DMS 273 (cell line): ENCODE measurements around the gene SMCO1.
A peak's percentile ranks its signal among the peaks of the same experiment; 100 is the strongest.
"Not testable (repeated sequence)": the region's sequence is repeated elsewhere in the genome, so short reads cannot be mapped to it uniquely, and the experiment has no call there.

Experiments
- DNase-seq: peaks from one replicate; lab custom pipeline; 2025; ENCODE audit not compliant: unreplicated experiment; lab: John Stamatoyannopoulos, UW

The SMCO1 gene, protein sequence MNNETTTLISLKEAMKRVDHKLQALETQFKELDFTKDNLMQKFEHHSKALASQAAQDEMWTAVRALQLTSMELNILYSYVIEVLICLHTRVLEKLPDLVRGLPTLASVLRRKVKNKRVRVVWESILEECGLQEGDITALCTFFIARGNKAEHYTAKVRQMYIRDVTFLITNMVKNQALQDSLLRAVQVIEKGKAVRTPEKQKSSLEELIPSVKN

DNA sequence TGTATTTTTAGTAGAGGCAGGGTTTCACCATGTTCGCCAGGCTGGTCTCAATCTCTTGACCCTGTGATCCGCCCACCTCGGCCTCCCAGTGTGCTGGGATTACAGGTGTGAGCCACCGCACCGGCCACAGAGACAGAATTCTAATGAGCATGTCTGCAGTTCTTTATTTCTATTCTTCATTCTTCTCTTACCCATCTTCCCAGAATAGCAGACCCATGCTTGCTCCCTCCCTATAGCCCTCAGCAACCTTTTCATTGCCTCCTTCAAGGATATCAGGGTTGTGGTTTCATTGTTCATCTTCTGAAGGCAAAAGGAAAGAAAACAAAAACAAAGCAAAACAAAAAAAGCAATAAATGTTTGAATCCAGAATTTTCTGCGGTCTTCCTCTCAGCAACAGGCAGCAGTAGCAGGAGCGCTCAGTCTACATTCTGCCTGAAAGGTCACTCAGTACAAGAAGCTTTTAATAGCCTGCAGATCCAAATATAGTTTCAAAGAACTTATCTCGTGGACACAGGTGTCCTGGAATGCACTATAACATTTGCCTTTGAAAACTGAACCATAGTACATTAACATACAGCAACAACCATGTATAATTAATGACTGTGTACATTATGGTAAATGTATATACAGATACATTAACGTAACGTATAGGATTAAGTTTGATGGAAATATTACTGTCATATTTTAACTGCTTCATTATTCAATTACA is at the start of gene SMCO1:
TSS of gene SMCO1 (minus strand) at position 434 of the 709 bp plus-strand sequence. CDS start at position 297, 137 bp downstream.
- DNase-seq = no peak

DNA sequence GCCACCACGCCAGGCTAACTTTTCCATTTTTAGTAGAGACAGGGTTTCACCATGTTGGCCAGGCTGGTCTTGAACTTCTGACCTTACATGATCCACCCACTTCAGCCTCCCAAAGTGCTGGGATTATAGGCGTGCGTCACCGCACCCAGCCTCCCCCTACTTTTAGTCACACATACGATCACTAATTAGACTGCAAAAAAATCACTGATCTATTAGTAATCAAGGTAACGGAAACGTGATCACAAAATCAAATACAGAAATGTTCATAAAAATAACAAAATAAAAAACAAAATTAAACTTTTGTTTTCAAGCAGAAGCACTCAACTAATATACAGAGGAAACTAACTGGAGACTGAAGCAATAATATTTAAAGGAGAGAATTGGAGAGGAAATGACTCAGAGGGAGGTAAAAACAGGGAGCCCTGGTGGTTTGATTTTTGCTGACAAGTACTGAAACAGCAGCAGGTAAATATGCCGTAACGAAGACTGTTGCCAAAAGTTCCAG is 48.6 kb upstream of the SMCO1 start:
- DNase-seq = no peak

DNA sequence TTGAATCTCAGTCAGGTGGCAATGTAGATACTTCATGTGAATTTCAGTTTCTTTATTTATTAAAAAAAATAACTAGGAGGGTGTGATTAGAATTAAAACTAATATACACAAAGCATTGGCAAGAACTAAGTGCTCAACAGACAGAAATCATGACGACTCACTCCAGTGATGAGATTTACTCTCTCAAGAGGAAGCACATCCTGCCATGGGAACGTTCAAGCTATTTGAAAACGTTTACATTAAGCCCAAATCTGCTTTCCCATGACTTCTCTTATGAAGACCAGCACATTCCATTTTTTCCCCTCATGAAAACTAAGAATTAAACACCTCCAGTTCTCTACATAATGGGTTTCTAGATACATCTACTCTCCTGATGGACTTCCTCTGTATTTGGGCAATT is 44.7 kb upstream of the SMCO1 start:
- no peak for DNase-seq

DNA sequence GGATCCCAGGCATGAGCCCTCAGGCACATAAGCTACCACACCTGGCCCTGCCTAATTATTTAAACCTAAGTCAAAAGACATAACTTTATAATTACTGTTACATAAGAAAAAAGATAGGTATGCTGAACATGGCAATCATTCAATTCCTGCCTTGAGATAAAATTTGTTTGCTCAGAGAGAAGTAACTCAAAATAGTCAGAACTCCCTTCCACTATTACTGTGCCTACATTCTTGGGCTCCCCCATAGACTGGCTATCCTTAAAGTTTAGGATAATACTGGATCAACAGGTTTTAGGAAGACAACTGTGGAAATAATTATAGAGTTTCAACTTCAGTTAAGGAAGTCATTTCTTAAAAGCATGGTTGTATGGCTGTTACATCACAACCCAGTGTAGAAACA is 43.3 kb upstream of the SMCO1 start:
- no peak for DNase-seq

DNA sequence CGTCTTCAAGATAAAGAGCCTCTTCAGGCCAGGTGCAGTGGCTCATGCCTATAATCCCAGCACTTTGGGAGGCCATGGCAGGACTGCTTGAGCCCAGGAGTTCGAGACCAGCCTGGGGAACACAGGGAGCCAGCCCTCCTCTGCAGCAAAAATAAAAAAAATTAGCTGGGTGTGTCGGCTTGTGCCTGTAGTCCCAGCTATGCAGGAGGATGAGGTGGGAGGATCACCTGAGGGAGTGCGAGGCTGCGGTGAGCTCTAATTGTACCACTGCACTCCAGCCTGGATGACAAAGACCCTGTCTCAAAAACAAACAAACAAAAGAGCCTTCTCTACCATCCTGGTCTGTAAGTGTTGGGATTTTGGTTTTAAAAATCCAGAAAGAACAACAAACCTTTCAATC is 42.1 kb upstream of the SMCO1 start:
- DNase-seq = no peak

DNA sequence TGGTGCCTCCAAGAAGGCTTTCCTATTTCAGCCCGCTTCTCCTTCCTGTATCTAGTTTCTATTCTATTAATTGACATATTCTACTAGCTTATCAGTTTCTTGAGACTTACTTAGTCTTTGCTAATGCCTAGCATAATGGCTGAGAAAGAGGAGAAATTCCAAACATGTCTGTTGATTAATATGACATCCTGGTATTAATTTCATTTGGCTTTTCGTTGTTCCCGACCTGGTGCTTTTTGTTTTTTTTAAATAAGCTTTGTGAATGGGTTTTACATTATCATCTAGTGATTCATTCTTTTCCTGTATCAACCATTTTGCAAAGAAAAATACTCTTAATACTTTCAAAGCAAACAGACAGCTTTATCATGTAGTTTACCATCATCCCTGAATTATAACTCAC is 40.1 kb upstream of the SMCO1 start:
- DNase-seq = no peak

DNA sequence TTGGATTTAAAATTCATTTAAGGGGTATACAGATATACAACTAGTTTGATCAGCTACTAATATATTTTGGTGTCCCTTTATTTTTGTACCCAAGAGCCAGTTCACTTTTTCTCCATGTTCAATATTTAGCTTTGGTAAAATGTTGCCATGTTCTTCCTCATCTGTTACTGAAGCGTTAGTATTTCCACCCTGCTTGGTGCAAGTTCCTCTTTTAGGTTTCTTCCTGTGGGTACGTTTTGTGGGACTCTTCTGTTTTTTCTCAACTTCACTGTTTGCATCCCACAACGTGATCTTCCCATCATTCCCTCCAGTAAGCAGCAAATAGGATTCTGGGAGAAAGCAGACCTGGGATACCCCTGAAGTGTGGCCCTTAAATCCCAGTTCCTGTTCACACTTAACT is 39.1 kb upstream of the SMCO1 start:
- no peak for DNase-seq

DNA sequence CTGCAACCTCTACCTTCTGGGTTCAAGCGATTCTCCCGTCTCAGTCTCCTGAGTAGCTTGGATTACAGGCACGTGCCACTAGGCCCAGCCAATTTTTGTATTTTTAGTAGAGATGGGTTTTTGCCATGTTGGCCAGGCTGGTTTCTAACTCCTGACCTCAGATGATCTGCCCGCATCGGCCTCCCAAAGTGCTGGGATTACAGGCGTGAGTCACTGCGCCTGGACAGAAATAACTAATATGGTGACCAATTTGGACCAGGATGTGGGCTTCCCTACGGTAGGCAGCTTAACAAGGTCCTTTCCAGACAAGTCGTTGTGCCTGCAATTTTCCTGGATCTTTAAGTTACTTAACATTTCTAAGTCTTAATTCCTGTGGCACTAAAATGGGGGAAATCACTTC is 38.4 kb upstream of the SMCO1 start:
- no peak for DNase-seq

DNA sequence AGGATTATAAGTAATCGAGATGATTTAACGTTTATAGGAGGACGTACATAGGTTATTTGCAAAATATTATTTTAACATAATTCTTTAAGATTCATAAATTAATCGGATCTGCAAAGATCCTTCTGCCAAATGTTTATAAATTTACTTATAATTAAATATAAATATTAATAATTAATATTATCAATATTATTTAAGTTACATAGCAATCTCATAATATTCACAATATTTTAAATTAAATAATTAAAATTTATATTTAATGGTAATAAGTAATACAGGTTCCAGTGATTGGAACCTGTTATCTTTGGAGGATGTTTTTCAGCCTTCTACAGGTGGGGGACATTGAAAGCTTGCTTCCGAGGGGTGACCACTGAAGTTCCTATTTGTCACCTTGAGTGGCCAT is 37.1 kb upstream of the SMCO1 start:
- DNase-seq = no peak

DNA sequence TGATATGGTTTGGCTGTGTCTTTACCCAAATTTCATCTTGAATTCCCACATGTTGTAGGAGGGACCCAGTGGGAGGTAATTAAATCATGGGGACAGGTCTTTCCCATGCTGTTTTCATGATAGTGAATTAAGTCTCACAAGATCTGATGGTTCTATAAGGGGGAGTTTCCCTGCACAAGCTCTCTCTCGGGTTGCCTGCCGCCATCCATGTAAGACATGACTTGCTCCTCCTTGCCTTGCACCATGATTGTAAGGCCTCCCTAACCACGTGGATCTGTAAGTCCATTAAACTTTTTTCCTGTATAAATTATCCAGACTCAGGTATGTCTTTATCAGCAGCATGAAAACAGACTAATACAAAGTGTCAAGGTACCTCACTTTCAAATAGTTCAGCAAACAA is 35.0 kb upstream of the SMCO1 start:
- not testable (repeated sequence) for DNase-seq

DNA sequence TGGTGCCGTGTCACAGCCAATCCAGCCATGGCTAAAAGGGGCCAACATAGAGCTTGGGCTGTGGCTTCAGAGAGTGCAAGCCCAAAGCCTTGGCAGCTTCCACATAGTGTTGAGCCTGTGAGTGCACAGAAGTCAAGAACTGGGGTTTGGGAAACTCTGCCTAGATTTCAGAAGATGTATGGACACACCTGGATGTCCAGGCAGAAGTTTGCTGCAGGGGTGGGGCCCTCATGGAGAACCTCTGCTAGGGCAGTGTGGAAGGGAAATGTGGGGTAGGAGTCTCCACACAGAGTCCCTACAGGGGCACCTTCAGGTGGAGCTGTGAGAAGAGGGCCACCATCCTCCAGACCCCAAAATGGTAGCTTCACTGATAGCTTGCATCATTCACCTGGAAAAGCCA is 34.2 kb upstream of the SMCO1 start:
- DNase-seq = not testable (repeated sequence)

DNA sequence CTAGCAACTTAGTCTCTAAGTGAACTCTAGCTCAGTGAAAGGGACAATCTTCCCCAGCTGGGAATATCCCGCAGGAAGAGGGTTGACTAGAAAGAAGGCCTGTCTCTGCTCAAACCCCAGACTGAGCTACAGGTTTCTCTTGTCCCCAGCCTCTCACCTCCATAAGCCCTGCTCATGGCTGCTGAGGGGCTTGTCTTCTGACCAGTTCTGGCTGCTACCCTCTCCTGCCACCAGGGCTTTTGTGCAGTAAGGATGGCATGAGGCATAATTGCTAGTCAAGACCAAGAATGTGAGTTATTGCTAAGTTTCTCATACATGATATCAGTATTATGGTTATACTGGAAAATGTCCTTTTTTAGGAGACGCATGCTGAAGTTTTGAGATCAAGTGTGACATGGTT is 31.9 kb upstream of the SMCO1 start:
- DNase-seq = no peak

DNA sequence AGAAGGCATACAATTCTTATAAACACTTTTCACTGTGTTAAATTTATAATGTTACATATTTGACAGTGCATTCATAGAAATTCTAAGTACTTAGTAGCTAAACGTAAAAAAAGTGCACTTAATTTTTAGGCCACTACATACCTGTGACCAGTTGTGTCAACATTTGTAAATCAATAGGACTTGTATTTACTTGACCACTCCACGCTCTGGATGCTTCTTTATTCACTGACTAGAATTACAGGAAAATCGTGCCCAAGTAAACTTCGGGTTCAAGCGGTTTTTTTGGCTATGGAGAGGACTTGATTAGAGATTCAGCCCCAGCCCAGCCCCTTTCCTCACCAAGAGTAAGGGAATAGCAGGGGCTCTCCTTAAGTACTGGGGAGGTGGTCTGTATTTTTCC is 31.4 kb upstream of the SMCO1 start:
- DNase-seq = no peak

DNA sequence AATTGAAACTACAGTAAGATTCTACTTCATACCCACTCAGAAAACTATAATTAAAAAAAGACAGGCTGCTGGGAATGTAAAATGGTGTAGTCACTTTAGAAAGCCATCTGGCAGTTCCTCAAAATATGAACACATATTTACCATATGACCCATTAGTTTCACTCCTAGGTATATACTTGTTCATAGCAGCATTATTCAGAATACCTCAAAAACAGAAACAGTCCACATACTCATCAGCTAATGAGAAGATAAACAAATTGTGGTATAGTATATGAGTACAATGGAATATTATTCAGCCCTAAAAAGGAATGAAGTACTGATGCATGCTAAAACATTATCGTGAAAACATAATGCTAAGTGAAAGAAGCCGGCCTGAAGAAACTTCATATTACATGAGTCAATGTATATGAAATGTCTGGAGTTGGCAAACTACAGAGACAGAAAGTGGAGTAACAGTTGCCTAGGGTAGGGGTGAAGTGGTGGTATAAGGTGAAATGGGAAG is 29.4 kb upstream of the SMCO1 start:
- DNase-seq = no peak

DNA sequence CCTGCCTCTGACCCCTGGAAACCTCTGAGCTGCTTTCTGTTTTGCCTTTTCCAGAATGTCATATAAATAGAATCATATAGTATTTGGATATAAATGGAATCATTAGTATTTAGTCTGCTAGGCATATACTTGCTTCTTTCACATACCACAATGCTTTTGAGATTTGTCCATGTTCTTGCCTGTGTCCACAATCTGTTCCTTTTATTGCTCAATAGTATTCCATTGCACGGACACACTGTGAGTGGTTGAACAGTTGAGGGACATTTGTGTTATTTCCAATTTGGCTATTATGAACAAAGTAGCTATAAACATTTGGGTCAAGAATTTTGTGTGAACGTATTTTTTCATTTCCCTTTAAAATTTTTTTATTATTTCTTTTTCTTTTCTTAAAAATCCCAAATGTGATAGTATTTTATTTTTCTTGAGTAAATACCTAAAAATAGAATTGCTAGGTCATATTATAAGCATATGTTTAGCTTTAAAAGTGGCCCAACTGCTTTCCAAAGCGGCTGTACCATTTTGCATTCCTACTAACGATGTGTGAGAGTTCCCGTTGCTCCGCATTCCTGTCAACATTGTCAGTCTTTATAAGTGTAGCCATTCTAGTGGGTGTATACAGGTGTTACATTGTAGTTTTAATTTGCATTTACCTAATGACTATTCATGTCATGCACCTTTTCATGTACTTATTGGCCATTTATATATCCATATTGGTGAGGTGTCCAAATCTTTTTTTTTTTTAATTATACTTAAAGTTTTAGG is 26.7 kb upstream of the SMCO1 start:
- no peak for DNase-seq

DNA sequence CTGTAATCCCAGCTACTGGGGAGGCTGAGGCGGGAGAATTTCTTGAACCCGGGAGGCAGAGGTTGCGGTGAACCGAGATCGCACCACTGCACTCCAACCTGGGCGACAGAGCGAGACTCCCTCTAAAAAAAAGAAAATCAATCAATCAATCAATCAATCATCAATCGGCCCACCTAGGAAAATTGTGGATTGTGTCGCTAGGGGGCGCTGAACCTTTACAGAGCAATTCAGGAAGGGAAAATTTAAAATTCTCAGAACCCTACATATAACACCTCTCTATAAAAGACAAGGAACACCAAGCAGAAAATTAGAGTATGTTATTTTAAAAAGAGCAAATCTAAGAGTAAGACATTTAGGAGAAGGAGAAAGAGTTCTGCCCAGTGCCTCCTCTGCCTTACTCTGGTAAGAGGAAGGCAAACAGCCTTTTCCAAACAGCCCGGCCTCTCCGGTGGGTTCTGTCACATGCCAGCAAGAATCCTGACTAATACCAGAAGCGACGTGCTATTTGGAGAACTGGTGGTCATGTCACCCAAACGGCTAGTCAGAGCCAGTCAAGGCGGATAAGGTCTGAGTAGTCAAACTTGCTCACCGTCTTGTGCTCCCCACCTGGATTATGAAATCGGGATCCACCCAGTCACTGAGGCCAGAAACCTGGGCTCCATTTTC is 22.3 kb upstream of the SMCO1 start:
- peak; percentile 68 for DNase-seq

DNA sequence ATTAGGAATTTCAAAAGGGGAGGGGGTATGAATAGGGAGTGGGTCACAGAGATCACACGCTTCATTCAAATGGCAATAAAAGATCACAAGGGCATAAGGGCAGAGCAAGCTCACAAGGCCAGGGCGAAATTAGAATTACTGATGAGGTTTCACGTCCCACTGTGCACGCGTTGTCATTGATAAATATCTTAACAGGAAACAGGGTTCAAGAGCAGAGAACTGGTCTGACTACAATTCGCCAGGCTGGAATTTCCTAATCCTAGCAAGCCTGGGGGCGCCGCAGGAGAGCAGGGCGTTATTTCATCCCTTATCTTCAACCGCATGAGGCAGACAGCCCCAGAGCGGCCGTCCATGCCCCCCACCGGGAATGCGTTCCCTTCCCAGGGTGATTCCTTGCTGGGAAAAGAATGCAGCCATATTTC is 18.1 kb upstream of the SMCO1 start:
- DNase-seq = no peak

DNA sequence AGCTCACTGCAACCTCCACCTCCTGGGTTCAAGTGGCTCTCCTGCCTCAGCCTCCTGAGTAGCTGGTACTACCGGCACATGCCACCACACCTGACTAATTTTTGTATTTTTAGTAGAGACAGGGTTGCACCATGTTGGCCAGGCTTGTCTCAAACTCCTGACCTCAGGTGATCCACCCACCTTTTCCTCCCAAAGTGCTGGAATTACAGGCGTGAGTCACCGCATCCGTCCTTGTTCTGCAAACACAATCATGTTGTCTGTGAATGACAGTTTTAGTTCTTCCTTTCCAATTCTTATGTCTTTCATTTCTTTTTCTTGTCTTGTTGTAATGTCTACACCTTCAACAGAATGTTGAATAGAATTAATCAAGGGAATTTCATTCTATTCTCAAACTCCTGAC is 16.3 kb upstream of the SMCO1 start:
- DNase-seq = no peak

DNA sequence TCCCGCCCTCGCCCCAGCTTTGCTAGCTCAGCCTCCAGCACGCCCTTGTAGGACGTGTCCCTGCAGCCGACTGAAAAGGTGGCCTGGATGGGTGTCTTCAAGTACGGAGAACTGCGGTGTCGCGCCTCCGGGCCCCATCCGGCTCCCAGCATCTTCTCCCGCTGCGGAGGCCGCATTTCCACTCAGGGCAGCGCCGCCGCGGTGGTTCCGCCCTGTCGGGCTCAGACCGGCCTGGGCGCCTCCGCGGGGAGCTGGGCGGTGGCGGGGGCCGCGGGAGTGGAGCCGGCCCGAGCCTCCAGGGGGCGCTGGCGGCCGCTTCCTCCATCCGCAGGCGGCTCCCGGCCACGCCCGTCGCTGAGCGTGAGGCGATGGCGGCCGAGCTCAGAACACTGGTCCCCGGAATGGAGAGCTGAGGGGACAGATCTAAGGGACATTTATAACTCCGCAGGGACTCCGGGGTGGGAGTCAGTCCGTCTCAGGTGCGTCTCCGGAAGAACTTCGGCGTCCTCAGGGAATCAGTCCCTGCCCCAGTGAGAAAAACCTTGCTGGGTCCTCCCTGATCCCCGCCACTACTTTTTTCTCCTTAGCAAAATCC is 13.6 kb upstream of the SMCO1 start:
- DNase-seq = peak; percentile 97

DNA sequence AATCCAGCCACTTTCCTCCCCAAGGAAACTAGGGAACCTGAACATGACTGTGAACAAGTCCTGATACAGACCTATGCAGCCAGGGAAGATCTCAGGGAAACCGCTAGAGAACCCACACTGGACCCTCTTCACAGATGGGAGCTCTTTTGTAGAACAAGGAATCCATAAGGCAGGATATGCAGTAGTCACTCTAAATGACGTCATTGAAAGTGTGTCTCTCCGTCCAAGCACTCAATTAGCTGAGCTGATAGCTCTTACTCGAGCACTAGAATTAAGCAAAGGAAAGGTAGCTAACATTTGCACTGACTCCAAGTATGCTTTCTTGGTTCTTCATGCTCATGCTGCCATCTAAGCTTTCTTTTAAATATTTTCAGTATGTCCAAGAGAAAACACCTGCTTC is 10.0 kb upstream of the SMCO1 start:
- no peak for DNase-seq

DNA sequence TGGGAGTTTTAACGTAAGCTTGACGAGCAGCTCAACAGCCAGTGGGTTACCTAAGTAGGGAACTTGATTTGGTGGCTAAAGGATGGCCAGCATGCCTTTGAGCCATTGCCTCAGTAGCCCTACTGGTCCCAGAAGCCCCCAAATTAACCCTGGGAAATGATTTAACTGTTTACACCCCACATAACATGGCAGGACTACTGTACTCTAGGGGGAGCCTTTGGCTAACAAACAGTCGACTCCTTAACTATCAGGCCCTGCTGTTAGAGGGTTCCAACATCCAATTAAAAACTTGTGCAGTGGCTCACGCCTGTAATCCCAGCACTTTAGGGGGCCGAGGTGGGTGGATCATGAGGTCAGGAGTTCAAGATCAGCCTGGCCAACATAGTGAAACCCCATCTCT is 9.4 kb upstream of the SMCO1 start:
- DNase-seq = peak; percentile 50
